Mesendoderm (in vitro differentiated cells): Measurements from ENCODE around the gene DOCK10.
A peak's percentile ranks its signal among the peaks of the same experiment; 100 is the strongest.
"Not testable (repeated sequence)": the region's sequence is repeated elsewhere in the genome, so short reads cannot be mapped to it uniquely, and the experiment has no call there.

Experiments used
- DNase-seq: peaks from one replicate; pipeline ENCODE4 v3.0.0; 2013
- H2AK5ac ChIP-seq: 2 replicates; pipeline ENCODE4 v1.6.1; 2013; ENCODE audit warnings: low read length, inconsistent platforms
- H2BK120ac ChIP-seq: 2 replicates; pipeline ENCODE4 v1.6.1; 2013; ENCODE audit warnings: low read depth, mild to moderate bottlenecking, low read length, moderate library complexity, mixed read lengths
- H2BK15ac ChIP-seq: replicated peaks from 2 replicates; pipeline ENCODE4 v1.6.1; 2013; ENCODE audit warnings: low read depth, mild to moderate bottlenecking, moderate library complexity
- H2BK5ac ChIP-seq: 2 replicates; pipeline ENCODE4 v1.6.1; 2013; ENCODE audit warnings: low read length, inconsistent platforms
- H3K18ac ChIP-seq: 2 replicates; pipeline ENCODE4 v1.6.1; 2013; ENCODE audit warnings: mild to moderate bottlenecking, low read length, mixed read lengths
- H3K23ac ChIP-seq: one replicate; pipeline ENCODE4 v1.6.1; 2013; ENCODE audit warnings: low read length
- H3K27ac ChIP-seq: 2 replicates; pipeline ENCODE4 v1.5.1; 2013; ENCODE audit warnings: low read depth, mild to moderate bottlenecking, inconsistent platforms, low read length, moderate library complexity
- H3K27me3 ChIP-seq: 2 replicates; pipeline ENCODE4 v1.6.1; 2013; ENCODE audit warnings: low read length, control low read depth, mild to moderate bottlenecking, inconsistent platforms; ENCODE audit not compliant: insufficient read depth, poor library complexity
- H3K36me3 ChIP-seq: 2 replicates; pipeline ENCODE4 v1.6.1; 2013; ENCODE audit warnings: low read length, inconsistent platforms; ENCODE audit not compliant: control insufficient read depth, insufficient read depth
- H3K4ac ChIP-seq: one replicate; pipeline ENCODE4 v1.6.1; 2013; ENCODE audit warnings: low read depth, mild to moderate bottlenecking, low read length, moderate library complexity
- H3K4me1 ChIP-seq: 2 replicates; pipeline ENCODE4 v1.6.1; 2013; ENCODE audit warnings: low read depth, low read length, inconsistent platforms; ENCODE audit not compliant: control insufficient read depth
- H3K4me2 ChIP-seq: 2 replicates; pipeline ENCODE4 v1.6.1; 2013; ENCODE audit warnings: low read length
- H3K4me3 ChIP-seq: 2 replicates; pipeline ENCODE4 v1.5.1; 2013; ENCODE audit warnings: mild to moderate bottlenecking, low read length
- H3K56ac ChIP-seq: one replicate; pipeline ENCODE4 v1.6.1; 2013; ENCODE audit warnings: low read length
- H3K79me1 ChIP-seq: 2 replicates; pipeline ENCODE4 v1.6.1; 2013; ENCODE audit warnings: low read length, inconsistent platforms
- H3K79me2 ChIP-seq: 2 replicates; pipeline ENCODE4 v1.6.1; 2013; ENCODE audit warnings: mild to moderate bottlenecking, low read length; ENCODE audit not compliant: control insufficient read depth, insufficient read depth
- H3K9ac ChIP-seq: 2 replicates; pipeline ENCODE4 v1.6.1; 2013; ENCODE audit warnings: low read length, inconsistent platforms
- H4K5ac ChIP-seq: one replicate; pipeline ENCODE4 v1.6.1; 2013; ENCODE audit warnings: low read length
- H4K8ac ChIP-seq: one replicate; pipeline ENCODE4 v1.6.1; 2013; ENCODE audit warnings: low read depth, mild to moderate bottlenecking, control low read depth, low read length, moderate library complexity
- WGBS: extraction: QIAGEN DNeasy Blood & Tissue Kit; methylation state at CpG from one replicate; pipeline ENCODE4 v1.1.7; 2013; ENCODE audit warnings: low lambda C conversion rate, missing lambda C conversion rate; ENCODE audit not compliant: insufficient coverage; ENCODE audit errors: extremely low coverage; 5-methylcytosine and 5-hydroxymethylcytosine counted together

The DOCK10 gene

GRCh38 chr2:224917246-224917645 is 125.0 kb downstream of the DOCK10 start:
- H3K4me2 ChIP-seq, H3K4me3 ChIP-seq, H3K9ac ChIP-seq, H4K5ac ChIP-seq, H4K8ac ChIP-seq, H2AK5ac ChIP-seq, H3K4ac ChIP-seq, H3K4me1 ChIP-seq, H3K27me3 ChIP-seq, H2BK15ac ChIP-seq, H3K79me1 ChIP-seq, H2BK120ac ChIP-seq, H3K27ac ChIP-seq, DNase-seq, H3K36me3 ChIP-seq, H3K18ac ChIP-seq, H3K56ac ChIP-seq, H3K79me2 ChIP-seq, H2BK5ac ChIP-seq, H3K23ac ChIP-seq: not testable (repeated sequence)
- no CpG with 5 or more reads among the region's 5 CpGs for WGBS

DNA sequence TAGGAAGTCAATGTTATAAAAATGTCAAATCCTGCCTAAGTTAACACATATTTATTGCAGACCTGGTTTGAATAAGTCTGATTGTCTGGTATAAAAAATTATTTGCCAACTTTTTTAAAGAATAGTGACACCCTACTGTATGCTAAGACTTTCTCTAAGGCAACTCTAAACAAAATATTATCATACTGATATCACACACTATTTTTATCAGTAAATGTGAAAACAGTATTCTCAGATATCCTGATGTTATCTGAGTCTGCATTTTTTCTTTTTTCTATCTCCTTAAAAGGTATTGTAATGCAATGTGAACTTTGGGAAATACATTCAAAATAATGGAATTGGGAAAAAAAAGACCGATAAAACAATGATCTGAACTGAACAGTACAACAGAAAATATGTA is 127.1 kb downstream of the DOCK10 start:
- Histone ChIP-seq H3K4me3 (no peak overlapping the region), H4K5ac (no peak overlapping the region), H2BK5ac (no peak overlapping the region), H3K9ac (no peak overlapping the region), H3K18ac (no peak overlapping the region), H4K8ac (no peak overlapping the region), H2BK15ac (no peak overlapping the region), H3K79me2 (no peaks in the 10 kb centered on the region), H3K36me3 (no peaks in the 10 kb centered on the region), H3K27ac (no peak overlapping the region), H3K4me1 (no peaks in the 10 kb centered on the region), H2BK120ac (no peak overlapping the region), H3K4me2 (no peak overlapping the region), H3K56ac (no peak overlapping the region), H3K27me3 (no peaks in the 10 kb centered on the region), H2AK5ac (no peak overlapping the region), H3K4ac (no peak overlapping the region), H3K79me1 (no peaks in the 10 kb centered on the region), H3K23ac (no peak overlapping the region)
- no CpG with 5 or more reads among the region's 1 CpG for WGBS
- no peak for DNase-seq

- WGBS, result no CpG with 5 or more reads among the region's 1 CpG
- H3K36me3 ChIP-seq, result no peaks in the 10 kb centered on the region
- peak; percentile 14 for DNase-seq
These were observed 131.7 kb downstream of the DOCK10 start for GRCh38 chr2:224910574-224910925.

GRCh38 chr2:224909885-224910573 is 132.2 kb downstream of the DOCK10 start:
- no CpG with 5 or more reads among the region's 5 CpGs for WGBS
- Histone ChIP-seq H3K27me3 (no peaks in the 10 kb centered on the region), H3K79me1 (no peaks in the 10 kb centered on the region), H3K27ac (no peak overlapping the region), H3K18ac (no peak overlapping the region), H3K4me1 (no peaks in the 10 kb centered on the region), H3K56ac (no peak overlapping the region), H4K5ac (no peak overlapping the region), H2AK5ac (no peak overlapping the region), H2BK120ac (no peak overlapping the region), H2BK15ac (no peak overlapping the region), H3K9ac (no peak overlapping the region), H3K23ac (no peak overlapping the region), H3K4me2 (no peak overlapping the region), H3K4ac (no peak overlapping the region), H4K8ac (no peak overlapping the region), H2BK5ac (no peak overlapping the region), H3K4me3 (no peak overlapping the region), H3K79me2 (no peaks in the 10 kb centered on the region), H3K36me3 (no peaks in the 10 kb centered on the region)
- peak; percentile 50 for DNase-seq

More at GRCh38 chr2:224910574-224910925, 131.7 kb downstream of the DOCK10 start:
- H3K18ac ChIP-seq, result no peak overlapping the region
- no peak overlapping the region for H2BK15ac ChIP-seq
- H3K4ac ChIP-seq, result no peak overlapping the region
- H3K79me1 ChIP-seq, result no peaks in the 10 kb centered on the region
- no peak overlapping the region for H3K4me2 ChIP-seq
- H2AK5ac ChIP-seq, result no peak overlapping the region
- H2BK120ac ChIP-seq, result no peak overlapping the region
- no peak overlapping the region for H2BK5ac ChIP-seq
- H4K8ac ChIP-seq, result no peak overlapping the region
- H3K23ac ChIP-seq, result no peak overlapping the region
- no peak overlapping the region for H3K56ac ChIP-seq
- H4K5ac ChIP-seq, result no peak overlapping the region
- H3K4me1 ChIP-seq, result no peaks in the 10 kb centered on the region
- H3K4me3 ChIP-seq, result no peak overlapping the region
- H3K27me3 ChIP-seq, result no peaks in the 10 kb centered on the region
- H3K79me2 ChIP-seq, result no peaks in the 10 kb centered on the region
- H3K27ac ChIP-seq, result no peak overlapping the region
- no peak overlapping the region for H3K9ac ChIP-seq

DNA sequence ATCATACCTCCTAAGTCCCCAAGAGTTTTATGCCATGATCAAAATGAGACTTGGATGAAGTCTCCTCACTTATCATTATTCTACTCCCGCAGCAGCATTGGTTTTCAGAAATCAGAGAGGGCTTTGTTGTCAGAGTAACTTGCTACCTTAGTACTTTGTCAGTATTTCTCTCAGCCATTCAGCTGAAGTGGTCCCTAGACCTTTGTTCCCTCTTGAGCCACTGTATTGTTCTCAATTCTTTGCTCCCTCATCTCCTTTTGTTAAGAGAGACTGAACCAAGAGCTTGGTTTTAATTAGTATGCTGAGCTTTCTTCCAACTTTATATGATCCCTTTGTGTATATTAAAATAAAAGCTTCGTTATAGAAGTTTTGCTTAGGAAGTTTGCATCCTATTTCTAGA is 133.4 kb downstream of the DOCK10 start:
- Histone ChIP-seq H3K9ac (no peak overlapping the region), H3K18ac (no peak overlapping the region), H3K79me2 (no peaks in the 10 kb centered on the region), H3K79me1 (no peaks in the 10 kb centered on the region), H3K27me3 (no peaks in the 10 kb centered on the region), H3K4me2 (no peak overlapping the region), H2BK120ac (no peak overlapping the region), H3K4me1 (no peaks in the 10 kb centered on the region), H3K4ac (no peak overlapping the region), H2BK15ac (no peak overlapping the region), H3K4me3 (no peak overlapping the region), H3K36me3 (no peaks in the 10 kb centered on the region), H2BK5ac (no peak overlapping the region), H4K5ac (no peak overlapping the region), H3K23ac (no peak overlapping the region), H4K8ac (no peak overlapping the region), H3K27ac (no peak overlapping the region), H3K56ac (no peak overlapping the region), H2AK5ac (no peak overlapping the region)
- WGBS, result no CpG with 5 or more reads among the region's 2 CpGs
- DNase-seq, result no peak

DNA sequence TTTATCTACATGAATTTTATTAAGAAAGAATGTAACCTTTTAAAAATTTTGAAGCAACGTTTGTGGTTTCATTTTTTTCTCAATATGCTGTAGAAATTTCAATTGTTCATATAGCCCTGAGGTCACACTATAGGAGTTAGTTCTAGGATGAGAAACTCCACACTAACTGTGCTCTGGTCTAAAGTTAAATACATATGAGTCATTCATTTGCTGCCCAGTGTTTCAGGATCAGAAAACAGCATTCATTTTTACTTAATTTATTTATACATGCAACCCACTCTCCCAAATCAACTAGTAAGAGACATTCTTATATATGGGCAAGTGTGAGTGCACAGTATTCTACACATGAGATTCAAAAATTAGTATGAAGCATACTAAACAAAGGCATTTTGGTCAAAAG is 137.9 kb downstream of the DOCK10 start:
- Histone ChIP-seq H3K36me3 (no peaks in the 10 kb centered on the region), H3K4ac (no peak overlapping the region), H3K56ac (no peak overlapping the region), H3K79me1 (no peaks in the 10 kb centered on the region), H3K4me3 (no peak overlapping the region), H4K5ac (no peak overlapping the region), H2BK5ac (no peak overlapping the region), H2AK5ac (no peak overlapping the region), H2BK120ac (no peak overlapping the region), H3K4me2 (no peak overlapping the region), H3K79me2 (no peaks in the 10 kb centered on the region), H3K4me1 (no peaks in the 10 kb centered on the region), H3K9ac (no peak overlapping the region), H3K27me3 (no peaks in the 10 kb centered on the region), H4K8ac (no peak overlapping the region), H3K23ac (no peak overlapping the region), H3K18ac (no peak overlapping the region), H2BK15ac (no peak overlapping the region), H3K27ac (no peak overlapping the region)
- WGBS, result no CpG with 5 or more reads among the region's 1 CpG
- DNase-seq, result no peak
